CD14-positive monocyte (primary cell): ENCODE data around the gene HMCN2. TPM values are rescaled to one million over a fixed set of nuclear protein-coding genes. Genes with fewer than 3 reads are reported as not detected.

Experiments used
- DNase-seq, 3 donors: peaks; one replicate each; pipeline ENCODE4 v3.0.0-alpha.2; 2011 to 2022
- H2AFZ ChIP-seq: 2 replicates; pipeline ENCODE4 v1.6.0; 2012; ENCODE audit warnings: mild to moderate bottlenecking, low read depth, low read length, inconsistent platforms; ENCODE audit not compliant: insufficient read depth, poor library complexity, severe bottlenecking
- H3K27ac ChIP-seq, 2 donors: 1 replicate in 1 of 2; 2 replicates in 1 of 2; pipeline ENCODE4 v1.5.1; 2012 to 2013; ENCODE audit warnings: low read length in 2 of 2, control low read depth in 1 of 2, inconsistent platforms in 1 of 2, low read depth in 1 of 2, mild to moderate bottlenecking in 1 of 2
- H3K27me3 ChIP-seq, 2 donors: one replicate each; pipeline versions ENCODE4 v1.6.0 to v1.6.1; 2011 to 2013; ENCODE audit warnings: low read length in 2 of 2; ENCODE audit not compliant: control insufficient read depth in 2 of 2, insufficient read depth in 2 of 2
- H3K36me3 ChIP-seq, 2 donors: replicated peaks in 1 of 2; 1 replicate in 1 of 2; 2 replicates in 1 of 2; pipeline versions ENCODE4 v1.5.1 to v1.6.1; 2012 to 2013; ENCODE audit warnings: low read length in 2 of 2, control low read depth in 1 of 2, inconsistent platforms in 1 of 2, mild to moderate bottlenecking in 1 of 2; ENCODE audit not compliant: insufficient read depth in 2 of 2, control insufficient read depth in 1 of 2
- H3K4me1 ChIP-seq, 2 donors: 1 replicate in 1 of 2; 2 replicates in 1 of 2; pipeline versions ENCODE4 v1.5.1 to v1.6.1; 2012 to 2013; ENCODE audit warnings: low read length in 2 of 2, control low read depth in 1 of 2, inconsistent platforms in 1 of 2, mild to moderate bottlenecking in 1 of 2, moderate library complexity in 1 of 2; ENCODE audit not compliant: insufficient read depth in 2 of 2, control insufficient read depth in 1 of 2
- H3K4me2 ChIP-seq: replicated peaks from 2 replicates; pipeline ENCODE3; 2012; ENCODE audit warnings: low read length, moderate library complexity, mild to moderate bottlenecking; ENCODE audit not compliant: poor library complexity, severe bottlenecking; ENCODE audit errors: extremely low read depth
- H3K4me3 ChIP-seq, 3 experiments: fragments of 200-600 bp in 1 of 3; sonication (generic) in 1 of 3; replicated peaks in 1 of 3; 1 replicate in 2 of 3; 2 replicates in 1 of 3; pipeline ENCODE4 v1.5.1; 2011 to 2013; ENCODE audit warnings: low read length in 3 of 3, mild to moderate bottlenecking in 3 of 3, control low read depth in 2 of 3, low read depth in 2 of 3, inconsistent platforms in 1 of 3, moderate library complexity in 1 of 3
- H3K79me2 ChIP-seq: 2 replicates; pipeline ENCODE4 v1.6.0; 2012; ENCODE audit warnings: mild to moderate bottlenecking, control low read depth, inconsistent platforms, low read length, moderate library complexity; ENCODE audit not compliant: insufficient read depth
- H3K9ac ChIP-seq: 2 replicates; pipeline ENCODE4 v1.6.0; 2017; ENCODE audit warnings: low read length, mild to moderate bottlenecking; ENCODE audit not compliant: insufficient read depth, poor library complexity, severe bottlenecking
- H3K9me3 ChIP-seq, 2 donors: replicated peaks in 1 of 2; 1 replicate in 1 of 2; 2 replicates in 1 of 2; pipeline versions ENCODE4 v1.5.1 to v1.6.1; 2012 to 2013; ENCODE audit warnings: low read length in 2 of 2, control low read depth in 1 of 2; ENCODE audit not compliant: control insufficient read depth in 1 of 2, insufficient read depth in 1 of 2
- H4K20me1 ChIP-seq: 2 replicates; pipeline ENCODE4 v1.6.0; 2012; ENCODE audit warnings: mild to moderate bottlenecking, low read length, control low read depth, moderate library complexity; ENCODE audit not compliant: insufficient read depth
- H3K27ac Mint-ChIP-seq, 7 donors: one replicate each; pipeline ENCODE4 v1.8.0; 2020; ENCODE audit warnings: mild to moderate bottlenecking in 7 of 7, mixed read lengths in 7 of 7, moderate library complexity in 6 of 7, inconsistent platforms in 2 of 7
- H3K27me3 Mint-ChIP-seq, 3 donors: one replicate each; pipeline ENCODE4 v1.8.0; 2021 to 2022; ENCODE audit warnings: low read depth in 3 of 3, mild to moderate bottlenecking in 3 of 3, mixed read lengths in 3 of 3, moderate library complexity in 3 of 3, inconsistent platforms in 1 of 3
- H3K36me3 Mint-ChIP-seq, 2 donors: one replicate each; pipeline ENCODE4 v1.8.0; 2020; ENCODE audit warnings: mixed read lengths in 2 of 2, inconsistent platforms in 1 of 2, mild to moderate bottlenecking in 1 of 2
- H3K4me1 Mint-ChIP-seq: one replicate; pipeline ENCODE4 v1.8.0; 2020; ENCODE audit warnings: mild to moderate bottlenecking, mixed read lengths
- H3K4me3 Mint-ChIP-seq, 2 donors: one replicate each; pipeline ENCODE4 v1.8.0; 2020; ENCODE audit warnings: mild to moderate bottlenecking in 2 of 2, mixed read lengths in 2 of 2, moderate library complexity in 1 of 2
- H3K9me3 Mint-ChIP-seq, 7 donors: one replicate each; pipeline ENCODE4 v1.8.0; 2020 to 2022; ENCODE audit warnings: mixed read lengths in 7 of 7, mild to moderate bottlenecking in 6 of 7, moderate library complexity in 6 of 7, inconsistent platforms in 2 of 7
- CTCF ChIP-seq: fragments of 200-600 bp; IDR thresholded peaks from one replicate; pipeline ENCODE4 v1.8.0; 2022; ENCODE audit warnings: antibody characterized with exemption, mild to moderate bottlenecking
- WGBS: methylation state at CpG from one replicate; pipeline ENCODE4 v1.1.5; 2013; ENCODE audit warnings: missing lambda C conversion rate; ENCODE audit not compliant: insufficient coverage; 5-methylcytosine and 5-hydroxymethylcytosine counted together
- intact Hi-C, 2 donors: fragments of 100-400 bp; cut with micrococcal nuclease; formaldehyde crosslinking; loops; one replicate each; pipeline versions ENCODE4 v1.15.0 to v1.15.1; 2023
- polyA plus RNA-seq, 3 donors: library from polyadenylated mRNA; depleted of rRNA in 1 of 3; unstranded in 2 of 3; stranded (reverse) in 1 of 3; fragments of 300-500 nt in 2 of 3; fragments of >200 nt in 1 of 3; fragmentation: Illumina TruSeq in 2 of 3; gene quantifications; 1 replicate in 2 of 3; 2 replicates in 1 of 3; pipeline ENCODE4 v1.2.3, GENCODE V29; 2012 to 2021

The HMCN2 gene
- polyA plus RNA-seq, 3 donors: not detected

DNA sequence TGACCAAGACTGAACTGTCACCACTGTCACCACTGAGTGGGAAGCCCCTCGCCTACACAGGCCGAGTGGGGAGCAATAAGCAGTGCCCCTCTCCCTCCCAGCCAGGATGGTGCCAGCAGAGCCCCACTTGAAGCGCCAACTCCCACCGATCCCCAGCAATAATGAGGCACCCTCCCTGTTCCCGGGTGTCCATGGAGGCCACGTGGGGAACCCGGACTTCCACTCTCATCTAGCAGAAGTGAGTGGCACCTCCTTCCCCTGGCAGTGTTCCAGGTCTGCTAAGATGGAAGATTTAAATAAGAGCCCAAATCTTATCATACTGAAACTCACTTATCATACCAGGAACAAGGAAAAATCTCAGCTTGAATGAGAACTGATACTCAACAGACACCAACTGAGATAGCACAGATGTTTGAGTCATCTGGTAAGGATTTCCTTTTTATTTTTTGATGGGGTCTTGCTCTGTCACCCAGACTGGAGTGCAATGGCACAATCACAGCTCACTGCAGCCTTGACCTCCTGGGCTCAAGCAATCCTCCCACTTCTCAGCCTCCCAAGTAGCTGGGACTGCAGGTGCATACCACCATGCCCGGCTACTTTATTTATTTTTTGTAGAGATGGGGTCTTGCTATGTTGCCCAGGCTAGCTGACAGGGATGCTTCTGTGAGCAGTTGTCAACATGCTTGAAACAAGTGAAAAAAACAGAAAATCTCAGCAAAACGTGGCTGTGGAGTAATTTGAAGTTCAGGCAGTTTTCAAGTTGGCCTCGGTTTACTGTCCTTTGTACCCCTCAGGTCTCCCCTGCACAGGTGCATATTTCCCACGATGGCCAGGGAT, 149.6 kb downstream of the HMCN2 start:
- Mint-ChIP-seq H3K4me3 (no peak overlapping the region), H3K27ac (no peak overlapping the region), H3K9me3 (peaks cover 0 to 1% (median 0%) of the 10 kb centered on the region in 7 donors), H3K4me1 (no peaks in the 10 kb centered on the region), H3K27me3 (peaks cover 6 to 10% (median 9%) of the 10 kb centered on the region in 3 donors), H3K36me3 (no peaks in the 10 kb centered on the region)
- TF ChIP-seq CTCF: no peak
- intact Hi-C loops: no loop called here
- no peak overlapping the region for H2AFZ ChIP-seq
- H3K36me3 ChIP-seq: no peaks in the 10 kb centered on the region
- no peaks in the 10 kb centered on the region for H3K9me3 ChIP-seq
- no peaks in the 10 kb centered on the region for H3K4me1 ChIP-seq
- no peaks in the 10 kb centered on the region for H3K27me3 ChIP-seq
- H3K79me2 ChIP-seq: no peaks in the 10 kb centered on the region
- H3K9ac ChIP-seq: no peak overlapping the region
- DNase-seq: no peak
- H3K4me3 ChIP-seq: no peak overlapping the region
- H3K27ac ChIP-seq: no peak overlapping the region
- 93% methylated on average over 6 of the region's 11 CpGs for WGBS
- H3K4me2 ChIP-seq: no peak overlapping the region
- H4K20me1 ChIP-seq: no peaks in the 10 kb centered on the region

DNA sequence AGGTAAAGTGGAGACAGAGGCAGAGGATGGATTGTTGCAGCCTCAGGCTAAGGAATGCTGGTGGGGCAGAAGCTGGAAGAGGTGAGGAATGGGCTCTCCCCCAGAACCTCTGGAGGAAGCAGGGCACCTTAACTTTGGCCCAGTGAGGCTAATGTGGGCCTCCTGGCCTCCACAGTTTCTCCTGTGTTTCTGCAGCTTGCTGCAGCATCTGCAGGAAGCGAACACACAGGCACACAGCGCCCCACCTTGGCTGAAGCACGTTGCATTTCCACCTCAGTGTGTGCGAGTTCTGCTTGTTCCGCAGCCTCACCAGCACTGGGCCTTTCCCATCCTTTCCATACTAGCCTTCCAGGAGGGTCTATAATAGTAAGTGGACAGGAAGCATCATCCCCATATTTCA, 152.0 kb downstream of the HMCN2 start:
- Histone ChIP-seq H3K4me1 (no peaks in the 10 kb centered on the region), H3K4me2 (no peak overlapping the region), H3K27me3 (no peaks in the 10 kb centered on the region), H3K27ac (no peak overlapping the region), H3K79me2 (no peaks in the 10 kb centered on the region), H3K4me3 (no peak overlapping the region), H3K9me3 (no peaks in the 10 kb centered on the region), H3K9ac (no peak overlapping the region), H2AFZ (no peak overlapping the region), H3K36me3 (no peaks in the 10 kb centered on the region), H4K20me1 (no peaks in the 10 kb centered on the region)
- Mint-ChIP-seq H3K4me1 (no peaks in the 10 kb centered on the region), H3K27me3 (peaks cover 3 to 12% (median 10%) of the 10 kb centered on the region in 3 donors), H3K27ac (no peak overlapping the region), H3K36me3 (no peaks in the 10 kb centered on the region), H3K4me3 (no peak overlapping the region), H3K9me3 (peaks cover 0 to 1% (median 0%) of the 10 kb centered on the region in 7 donors)
- no peak for DNase-seq
- intact Hi-C loops: no loop called here
- 92% methylated on average over 2 of the region's 5 CpGs for WGBS
- TF ChIP-seq CTCF: no peak
